Activated CD8-positive, alpha-beta T cell treated with anti-CD3 and anti-CD28 coated beads, Interleukin-2, amount 10 ng/mL, durations not matched to agents 7 days and 5 days (primary cell): ENCODE data around the gene ARF1. TPM values are rescaled to one million over a fixed set of nuclear protein-coding genes. Genes with fewer than 3 reads are reported as not detected.
"Not testable (repeated sequence)": the region's sequence is repeated elsewhere in the genome, so short reads cannot be mapped to it uniquely, and the experiment has no call there.

Experiments used
- ATAC-seq: fragments of 150-1000 bp; cut with Tn5 transposase; one replicate; pipeline ENCODE4 v1.10.0; 2021; ENCODE audit warnings: moderate library complexity
- CTCF ChIA-PET: fragments of 350-600 bp; sonication (Branson Sonifier 250); formaldehyde crosslinking; loops from one replicate; lab custom pipeline; 2021; ENCODE audit warnings: antibody characterized with exemption; lab: Charles Lee
- POLR2A ChIA-PET: fragments of 350-600 bp; sonication (Branson Sonifier 250); formaldehyde crosslinking; loops from one replicate; lab custom pipeline; 2021; ENCODE audit warnings: antibody characterized with exemption; lab: Charles Lee
- DNase-seq: peaks from one replicate; pipeline ENCODE4 v3.0.0-alpha.2; 2020
- H3K27ac Mint-ChIP-seq: one replicate; pipeline ENCODE4 v1.8.0; 2021; ENCODE audit warnings: mild to moderate bottlenecking, mixed read lengths
- H3K27me3 Mint-ChIP-seq: one replicate; pipeline ENCODE4 v1.8.0; 2021; ENCODE audit warnings: low read depth, mixed read lengths
- H3K36me3 Mint-ChIP-seq: one replicate; pipeline ENCODE4 v1.8.0; 2021; ENCODE audit warnings: low read depth, mixed read lengths
- H3K4me1 Mint-ChIP-seq: one replicate; pipeline ENCODE4 v1.8.0; 2021; ENCODE audit warnings: low read depth, mixed read lengths
- H3K4me3 Mint-ChIP-seq: one replicate; pipeline ENCODE4 v1.8.0; 2021; ENCODE audit warnings: mild to moderate bottlenecking, mixed read lengths
- H3K9me3 Mint-ChIP-seq: one replicate; pipeline ENCODE4 v1.8.0; 2022; ENCODE audit warnings: mixed read lengths; ENCODE audit not compliant: insufficient read depth
- total RNA-seq, 2 experiments: library from RNA; stranded (reverse); gene quantifications; one replicate each; pipeline ENCODE4 v1.2.3, GENCODE V29; 2021

ARF1 gene
- total RNA-seq, 2 experiments from 2014 or later: 313 to 322 TPM

GRCh38 chr1:228108742-228109072 lies 26.2 kb downstream of the ARF1 start:
- ChIA-PET CTCF (interaction anchor here (1.5 kb wide), 1 partner anchor 10 kb away, joined by 4 read pairs; no protein-coding TSS in a partner anchor), POLR2A (interaction anchor here (0.7 to 2.8 kb wide), 5 partner anchors 26 to 356 kb away, joined by 3 to 16 read pairs (median 3); partner anchors contain the start of gene ARF1)
- H3K36me3 Mint-ChIP-seq: peaks cover 13% of the 10 kb centered on the region
- ATAC-seq (peak; percentile 5), DNase-seq (no peak)
- H3K4me1 Mint-ChIP-seq: peaks cover 47% of the 10 kb centered on the region
- peak overlapping the region; percentile 92 for H3K4me3 Mint-ChIP-seq
- no peaks in the 10 kb centered on the region for H3K9me3 Mint-ChIP-seq
- H3K27ac Mint-ChIP-seq: peak overlapping the region; percentile 96
- H3K27me3 Mint-ChIP-seq: no peaks in the 10 kb centered on the region

GRCh38 chr1:228109073-228109961 lies 26.8 kb downstream of the ARF1 start, which contains the start of gene MRPL55:
MRPL55 (minus strand) TSS chr1:228109299; CDS start chr1:228108260, 1,039 bp downstream.
- Mint-ChIP-seq H3K36me3 (peaks cover 12% of the 10 kb centered on the region), H3K4me3 (peak within 1 kb of the TSS; percentile 92), H3K4me1 (peaks cover 41% of the 10 kb centered on the region), H3K27ac (peak within 1 kb of the TSS; percentile 96), H3K27me3 (no peaks in the 10 kb centered on the region), H3K9me3 (no peaks in the 10 kb centered on the region)
- ATAC-seq (peak; percentile 95), DNase-seq (peak; percentile 98)
- CTCF ChIA-PET: interaction anchor here (0.7 to 1.5 kb wide), 4 partner anchors 9 to 56 kb away, joined by 3 to 4 read pairs (median 4); no protein-coding TSS in a partner anchor
- POLR2A ChIA-PET: interaction anchor here (0.8 to 2.8 kb wide), 9 partner anchors 9 to 356 kb away, joined by 3 to 16 read pairs (median 4); partner anchors contain the start of gene ARF1

GRCh38 chr1:228109962-228110488 lies 27.5 kb downstream of the ARF1 start:
- DNase-seq (no peak), ATAC-seq (no peak)
- CTCF ChIA-PET: interaction anchor here (0.8 to 1.5 kb wide), 4 partner anchors 9 to 55 kb away, joined by 3 to 6 read pairs (median 4); no protein-coding TSS in a partner anchor
- peaks cover 34% of the 10 kb centered on the region for H3K4me1 Mint-ChIP-seq
- H3K9me3 Mint-ChIP-seq: no peaks in the 10 kb centered on the region
- peak overlapping the region; percentile 96 for H3K27ac Mint-ChIP-seq
- no peaks in the 10 kb centered on the region for H3K27me3 Mint-ChIP-seq
- peaks cover 9% of the 10 kb centered on the region for H3K36me3 Mint-ChIP-seq
- H3K4me3 Mint-ChIP-seq: peak overlapping the region; percentile 92
- POLR2A ChIA-PET: interaction anchor here (0.8 to 2.8 kb wide), 7 partner anchors 9 to 355 kb away, joined by 3 to 16 read pairs (median 4); partner anchors contain the start of gene ARF1

- ChIA-PET CTCF (interaction anchor here (1.3 to 1.5 kb wide), 2 partner anchors 13 to 20 kb away, joined by 4 to 6 read pairs; no protein-coding TSS in a partner anchor), POLR2A (interaction anchor here (2.1 to 2.8 kb wide), 2 partner anchors 27 to 28 kb away, joined by 12 to 16 read pairs; partner anchors contain the start of gene ARF1)
- peaks cover 9% of the 10 kb centered on the region for H3K36me3 Mint-ChIP-seq
- no peaks in the 10 kb centered on the region for H3K27me3 Mint-ChIP-seq
- no peak for DNase-seq
- H3K27ac Mint-ChIP-seq: no peak overlapping the region
- ATAC-seq: no peak
- no peaks in the 10 kb centered on the region for H3K9me3 Mint-ChIP-seq
- H3K4me3 Mint-ChIP-seq: peak overlapping the region; percentile 92
- H3K4me1 Mint-ChIP-seq: peaks cover 31% of the 10 kb centered on the region
Measured at GRCh38 chr1:228110556-228110955, 28.0 kb downstream of the ARF1 start.

GRCh38 chr1:228111315-228111714 lies 28.8 kb downstream of the ARF1 start:
- H3K4me3 Mint-ChIP-seq, DNase-seq, H3K9me3 Mint-ChIP-seq, H3K27me3 Mint-ChIP-seq, POLR2A ChIA-PET, ATAC-seq, H3K36me3 Mint-ChIP-seq, H3K27ac Mint-ChIP-seq: not testable (repeated sequence)
- CTCF ChIA-PET: interaction anchor here (1.2 to 1.3 kb wide), 2 partner anchors 19 to 112 kb away, joined by 3 to 6 read pairs; no protein-coding TSS in a partner anchor
- peaks cover 30% of the 10 kb centered on the region for H3K4me1 Mint-ChIP-seq

- CTCF ChIA-PET: interaction anchor here (1.2 to 1.6 kb wide), 3 partner anchors 19 to 113 kb away, joined by 3 to 4 read pairs (median 4); no protein-coding TSS in a partner anchor
- Mint-ChIP-seq H3K4me1 (peaks cover 28% of the 10 kb centered on the region), H3K27ac (no peak overlapping the region), H3K36me3 (peaks cover 4% of the 10 kb centered on the region), H3K9me3 (no peaks in the 10 kb centered on the region), H3K27me3 (no peaks in the 10 kb centered on the region), H3K4me3 (no peak overlapping the region)
- POLR2A ChIA-PET: interaction anchor here (0.6 kb wide), 1 partner anchor 287 kb away, joined by 3 read pairs; no protein-coding TSS in a partner anchor
- ATAC-seq (no peak), DNase-seq (no peak)
Measured at GRCh38 chr1:228112167-228112566, 29.7 kb downstream of the ARF1 start.

- Mint-ChIP-seq H3K9me3 (peaks cover 2% of the 10 kb centered on the region), H3K27ac (no peak overlapping the region), H3K4me3 (no peak overlapping the region), H3K27me3 (no peaks in the 10 kb centered on the region), H3K4me1 (peaks cover 25% of the 10 kb centered on the region), H3K36me3 (peaks cover 5% of the 10 kb centered on the region)
- DNase-seq (no peak), ATAC-seq (no peak)
- CTCF ChIA-PET: interaction anchor here (1.0 to 1.6 kb wide), 3 partner anchors 9 to 54 kb away, joined by 4 read pairs; no protein-coding TSS in a partner anchor
- POLR2A ChIA-PET: interaction anchor here (0.6 kb wide), 1 partner anchor 287 kb away, joined by 3 read pairs; no protein-coding TSS in a partner anchor
Measured at GRCh38 chr1:228112617-228113016, 30.1 kb downstream of the ARF1 start.

GRCh38 chr1:228114827-228115226 lies 32.3 kb downstream of the ARF1 start:
- ChIA-PET CTCF (no interaction called here), POLR2A (no interaction called here)
- H3K4me1 Mint-ChIP-seq: peaks cover 8% of the 10 kb centered on the region
- no peak for ATAC-seq
- peaks cover 9% of the 10 kb centered on the region for H3K36me3 Mint-ChIP-seq
- no peak for DNase-seq
- H3K9me3 Mint-ChIP-seq: peaks cover 10% of the 10 kb centered on the region
- H3K27me3 Mint-ChIP-seq: no peaks in the 10 kb centered on the region
- H3K4me3 Mint-ChIP-seq: no peak overlapping the region
- H3K27ac Mint-ChIP-seq: no peak overlapping the region

- no peak overlapping the region for H3K27ac Mint-ChIP-seq
- H3K27me3 Mint-ChIP-seq: no peaks in the 10 kb centered on the region
- ATAC-seq: no peak
- H3K4me3 Mint-ChIP-seq: no peak overlapping the region
- ChIA-PET CTCF (no interaction called here), POLR2A (no interaction called here)
- peaks cover 20% of the 10 kb centered on the region for H3K9me3 Mint-ChIP-seq
- peaks cover 8% of the 10 kb centered on the region for H3K4me1 Mint-ChIP-seq
- peaks cover 15% of the 10 kb centered on the region for H3K36me3 Mint-ChIP-seq
- no peak for DNase-seq
Measured at GRCh38 chr1:228117335-228117734, 34.8 kb downstream of the ARF1 start.

- Mint-ChIP-seq H3K27me3 (peaks cover 4% of the 10 kb centered on the region), H3K9me3 (peaks cover 20% of the 10 kb centered on the region), H3K4me1 (peaks cover 8% of the 10 kb centered on the region), H3K27ac (no peak overlapping the region), H3K36me3 (peaks cover 15% of the 10 kb centered on the region), H3K4me3 (no peak overlapping the region)
- POLR2A ChIA-PET: interaction anchor here (1.6 kb wide), 1 partner anchor 9 kb away, joined by 4 read pairs; the partner anchor contains the start of gene MRPL55
- no peak for DNase-seq
- no peak for ATAC-seq
- CTCF ChIA-PET: interaction anchor here (1.4 to 1.8 kb wide), 2 partner anchors 9 to 13 kb away, joined by 4 to 5 read pairs; partner anchors contain the start of gene MRPL55
Measured at GRCh38 chr1:228118040-228118439, 35.5 kb downstream of the ARF1 start.

- no peak for ATAC-seq
- Mint-ChIP-seq H3K27ac (no peak overlapping the region), H3K4me3 (peak overlapping the region; percentile 1), H3K9me3 (peaks cover 20% of the 10 kb centered on the region), H3K4me1 (peaks cover 9% of the 10 kb centered on the region), H3K36me3 (peaks cover 15% of the 10 kb centered on the region), H3K27me3 (peaks cover 7% of the 10 kb centered on the region)
- ChIA-PET POLR2A (interaction anchor here (1.1 kb wide), 1 partner anchor 15 kb away, joined by 3 read pairs; no protein-coding TSS in a partner anchor), CTCF (interaction anchor here (0.8 to 3.4 kb wide), 2 partner anchors 11 to 121 kb away, joined by 3 to 25 read pairs; no protein-coding TSS in a partner anchor)
- no peak for DNase-seq
Measured at GRCh38 chr1:228120351-228120750, 37.8 kb downstream of the ARF1 start.
